ENCODE results near the gene CCNT1. TPM values are rescaled to one million over a fixed set of nuclear protein-coding genes. Genes with fewer than 3 reads are reported as not detected.
A peak's percentile ranks its signal among the peaks of the same experiment; 100 is the strongest.

The CCNT1 gene
- 10.6 TPM for polyA plus RNA-seq (2012; ENCODE audit: low read depth, missing spikeins)

- TF ChIP-seq PAX5 (IDR thresholded peaks at IDR 0.05; ENCODE audit: insufficient read depth, low read length, severe bottlenecking), result no peak
- TF ChIP-seq SPI1 (IDR thresholded peaks at IDR 0.05; ENCODE audit: low read depth, low read length), result peak; percentile 34; the same call in 1 of the 2 replicates
- no peak; the same call in 1 of the 2 replicates for TF ChIP-seq POU2F2 (IDR thresholded peaks at IDR 0.05; ENCODE audit: low read depth, low read length)
- peak; percentile 88; the same call in 1 of the 2 replicates for TF ChIP-seq POLR2AphosphoS5 (IDR thresholded peaks at IDR 0.05; ENCODE audit: low read depth, low read length)
- TF ChIP-seq TAF1 (IDR thresholded peaks at IDR 0.05; ENCODE audit: low read depth, low read length), result peak; percentile 40
- peak; percentile 94 for TF ChIP-seq POLR2A (IDR thresholded peaks at IDR 0.05; ENCODE audit: low read depth, low read length)
- FAIRE-seq, result peak; percentile 99
- peak; percentile 91 for DNase-seq (ENCODE audit: insufficient read length, low spot score)
Observed at GRCh38 chr12:48716493-48717251, at the start of gene CCNT1. CCNT1 (minus strand) TSS chr12:48716707; CDS start chr12:48716675, 32 bp downstream.

- TF ChIP-seq POU2F2 (IDR thresholded peaks at IDR 0.05; ENCODE audit: low read depth, low read length), result no peak
- no peak for TF ChIP-seq PAX5 (IDR thresholded peaks at IDR 0.05; ENCODE audit: insufficient read depth, low read length, severe bottlenecking)
- TF ChIP-seq POLR2AphosphoS5 (IDR thresholded peaks at IDR 0.05; ENCODE audit: low read depth, low read length), result no peak
- TF ChIP-seq SPI1 (IDR thresholded peaks at IDR 0.05; ENCODE audit: low read depth, low read length), result no peak
- TF ChIP-seq TAF1 (IDR thresholded peaks at IDR 0.05; ENCODE audit: low read depth, low read length), result no peak
- no peak for TF ChIP-seq POLR2A (IDR thresholded peaks at IDR 0.05; ENCODE audit: low read depth, low read length)
- FAIRE-seq (peak; percentile 83), DNase-seq (ENCODE audit: insufficient read length, low spot score) (no peak)
Observed at GRCh38 chr12:48765753-48766162, 49.3 kb upstream of the CCNT1 start.

GRCh38 chr12:48764521-48764920 lies 48.0 kb upstream of the CCNT1 start:
- TF ChIP-seq POLR2AphosphoS5 (IDR thresholded peaks at IDR 0.05; ENCODE audit: low read depth, low read length) (no peak), POLR2A (IDR thresholded peaks at IDR 0.05; ENCODE audit: low read depth, low read length) (no peak), SPI1 (IDR thresholded peaks at IDR 0.05; ENCODE audit: low read depth, low read length) (no peak), PAX5 (IDR thresholded peaks at IDR 0.05; ENCODE audit: insufficient read depth, low read length, severe bottlenecking) (no peak), POU2F2 (IDR thresholded peaks at IDR 0.05; ENCODE audit: low read depth, low read length) (no peak), TAF1 (IDR thresholded peaks at IDR 0.05; ENCODE audit: low read depth, low read length) (no peak)
- FAIRE-seq (no peak), DNase-seq (ENCODE audit: insufficient read length, low spot score) (no peak)

GRCh38 chr12:48758737-48759136 lies 42.2 kb upstream of the CCNT1 start:
- TF ChIP-seq TAF1 (IDR thresholded peaks at IDR 0.05; ENCODE audit: low read depth, low read length) (no peak), POLR2AphosphoS5 (IDR thresholded peaks at IDR 0.05; ENCODE audit: low read depth, low read length) (no peak), POU2F2 (IDR thresholded peaks at IDR 0.05; ENCODE audit: low read depth, low read length) (no peak), SPI1 (IDR thresholded peaks at IDR 0.05; ENCODE audit: low read depth, low read length) (no peak), POLR2A (IDR thresholded peaks at IDR 0.05; ENCODE audit: low read depth, low read length) (no peak), PAX5 (IDR thresholded peaks at IDR 0.05; ENCODE audit: insufficient read depth, low read length, severe bottlenecking) (no peak)
- FAIRE-seq (no peak), DNase-seq (ENCODE audit: insufficient read length, low spot score) (no peak)

DNA sequence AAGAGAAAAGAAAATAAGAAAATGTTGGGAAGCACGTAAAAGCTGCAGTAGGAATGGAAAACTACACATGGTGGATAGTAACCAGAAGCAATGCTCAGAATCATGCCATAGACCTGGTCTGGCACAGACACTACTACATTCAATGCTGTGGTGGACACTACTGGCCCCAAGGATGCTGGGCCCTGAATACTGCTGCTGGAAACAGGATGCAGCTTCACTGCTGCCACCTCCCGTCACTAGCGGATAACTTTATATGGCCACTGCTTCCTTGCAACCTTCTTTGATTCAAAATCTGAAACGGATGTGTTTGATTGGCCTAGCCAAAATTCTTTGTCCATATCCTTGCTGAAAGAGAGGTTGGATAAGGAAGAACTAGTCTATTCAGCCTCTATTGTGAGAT lies 41.7 kb upstream of the CCNT1 start:
- DNase-seq (ENCODE audit: insufficient read length, low spot score) (no peak), FAIRE-seq (no peak)
- TF ChIP-seq POLR2AphosphoS5 (IDR thresholded peaks at IDR 0.05; ENCODE audit: low read depth, low read length), result no peak
- no peak for TF ChIP-seq PAX5 (IDR thresholded peaks at IDR 0.05; ENCODE audit: insufficient read depth, low read length, severe bottlenecking)
- no peak for TF ChIP-seq POU2F2 (IDR thresholded peaks at IDR 0.05; ENCODE audit: low read depth, low read length)

GRCh38 chr12:48750769-48751356 lies 34.4 kb upstream of the CCNT1 start:
- no peak for FAIRE-seq
- TF ChIP-seq PAX5 (IDR thresholded peaks at IDR 0.05; ENCODE audit: insufficient read depth, low read length, severe bottlenecking) (no peak), POLR2AphosphoS5 (IDR thresholded peaks at IDR 0.05; ENCODE audit: low read depth, low read length) (no peak), POU2F2 (IDR thresholded peaks at IDR 0.05; ENCODE audit: low read depth, low read length) (no peak)
- DNase-seq (ENCODE audit: insufficient read length, low spot score), result no peak

- FAIRE-seq (no peak), DNase-seq (ENCODE audit: insufficient read length, low spot score) (no peak)
- TF ChIP-seq SPI1 (IDR thresholded peaks at IDR 0.05; ENCODE audit: low read depth, low read length) (no peak), PAX5 (IDR thresholded peaks at IDR 0.05; ENCODE audit: insufficient read depth, low read length, severe bottlenecking) (no peak), POLR2A (IDR thresholded peaks at IDR 0.05; ENCODE audit: low read depth, low read length) (no peak), TAF1 (IDR thresholded peaks at IDR 0.05; ENCODE audit: low read depth, low read length) (no peak), POLR2AphosphoS5 (IDR thresholded peaks at IDR 0.05; ENCODE audit: low read depth, low read length) (no peak), POU2F2 (IDR thresholded peaks at IDR 0.05; ENCODE audit: low read depth, low read length) (no peak)
Observed at GRCh38 chr12:48750215-48750614, 33.7 kb upstream of the CCNT1 start.

DNA sequence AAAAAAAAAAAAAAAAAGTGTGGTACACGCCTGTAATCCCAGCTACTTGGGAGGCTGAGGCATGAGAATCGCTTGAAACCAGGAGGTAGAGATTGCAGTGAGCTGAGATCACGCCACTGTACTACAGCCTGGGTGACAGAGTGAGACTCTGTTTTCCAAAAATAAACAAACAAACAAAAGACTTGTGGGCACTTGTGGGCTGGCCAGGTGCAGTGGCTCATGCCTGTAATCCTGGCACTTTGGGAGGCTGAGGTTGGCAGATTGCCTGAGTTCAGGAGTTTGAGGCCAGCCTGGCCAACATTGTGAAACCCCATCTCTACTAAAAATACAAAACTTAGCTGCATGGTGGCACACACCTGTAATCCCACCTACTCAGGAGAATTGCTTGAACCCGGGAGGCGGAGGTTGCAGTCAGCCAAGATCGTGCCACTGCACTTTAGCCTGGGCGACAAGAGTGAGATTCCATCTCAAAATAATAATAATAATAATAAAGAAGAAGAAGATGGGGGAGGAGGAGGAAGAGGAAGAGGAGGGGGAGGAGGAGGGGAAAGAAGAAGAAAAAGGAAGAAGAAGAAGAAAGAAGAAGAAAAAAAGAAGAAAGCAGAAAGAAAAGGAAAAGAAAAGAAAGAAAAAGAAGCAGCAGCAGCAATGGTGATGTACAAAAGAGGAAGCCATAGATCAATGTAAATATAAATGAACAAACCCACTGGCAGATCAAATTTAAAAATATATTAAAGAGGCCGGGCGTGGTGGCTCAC lies 27.9 kb upstream of the CCNT1 start:
- no peak for TF ChIP-seq PAX5 (IDR thresholded peaks at IDR 0.05; ENCODE audit: insufficient read depth, low read length, severe bottlenecking)
- no peak for TF ChIP-seq SPI1 (IDR thresholded peaks at IDR 0.05; ENCODE audit: low read depth, low read length)
- TF ChIP-seq POLR2AphosphoS5 (IDR thresholded peaks at IDR 0.05; ENCODE audit: low read depth, low read length), result no peak
- TF ChIP-seq POU2F2 (IDR thresholded peaks at IDR 0.05; ENCODE audit: low read depth, low read length), result no peak
- no peak for TF ChIP-seq TAF1 (IDR thresholded peaks at IDR 0.05; ENCODE audit: low read depth, low read length)
- no peak for TF ChIP-seq POLR2A (IDR thresholded peaks at IDR 0.05; ENCODE audit: low read depth, low read length)
- no peak for FAIRE-seq
- no peak for DNase-seq (ENCODE audit: insufficient read length, low spot score)

- no peak for TF ChIP-seq PAX5 (IDR thresholded peaks at IDR 0.05; ENCODE audit: insufficient read depth, low read length, severe bottlenecking)
- no peak for TF ChIP-seq POLR2AphosphoS5 (IDR thresholded peaks at IDR 0.05; ENCODE audit: low read depth, low read length)
- TF ChIP-seq TAF1 (IDR thresholded peaks at IDR 0.05; ENCODE audit: low read depth, low read length), result no peak
- no peak for TF ChIP-seq POU2F2 (IDR thresholded peaks at IDR 0.05; ENCODE audit: low read depth, low read length)
- no peak for TF ChIP-seq SPI1 (IDR thresholded peaks at IDR 0.05; ENCODE audit: low read depth, low read length)
- no peak for TF ChIP-seq POLR2A (IDR thresholded peaks at IDR 0.05; ENCODE audit: low read depth, low read length)
- FAIRE-seq (no peak), DNase-seq (ENCODE audit: insufficient read length, low spot score) (no peak)
Observed at GRCh38 chr12:48739618-48740269, 23.2 kb upstream of the CCNT1 start.

Data from GM12891 (cell line).